GM19035 (cell line): ENCODE results near the gene CYP46A1.
A peak's percentile ranks its signal among the peaks of the same experiment; 100 is the strongest.

Experiments
- ATAC-seq: cut with Tn5 transposase; IDR thresholded peaks from one replicate; pipeline ENCODE4 v1.9.1; 2021; ENCODE audit not compliant: unreplicated experiment

Gene CYP46A1

GRCh38 chr14:99707420-99707819 lies 23.3 kb downstream of the CYP46A1 start:
- ATAC-seq: no peak

- no peak for ATAC-seq
Measured at GRCh38 chr14:99707921-99708320, 23.8 kb downstream of the CYP46A1 start.

GRCh38 chr14:99708449-99708848 lies 24.4 kb downstream of the CYP46A1 start:
- ATAC-seq: no peak

- no peak for ATAC-seq
Measured at GRCh38 chr14:99713972-99714371, 29.9 kb downstream of the CYP46A1 start.

- no peak for ATAC-seq
Measured at GRCh38 chr14:99715266-99716000, 31.3 kb downstream of the CYP46A1 start.

GRCh38 chr14:99716091-99716849 lies 32.2 kb downstream of the CYP46A1 start:
- ATAC-seq: no peak

- no peak for ATAC-seq
Measured at GRCh38 chr14:99716850-99717681, 33.0 kb downstream of the CYP46A1 start.

- no peak for ATAC-seq
Measured at GRCh38 chr14:99717682-99718013, 33.5 kb downstream of the CYP46A1 start.

- ATAC-seq: peak; percentile 74
Measured at GRCh38 chr14:99718031-99718810, 34.1 kb downstream of the CYP46A1 start.

- ATAC-seq: peak; percentile 43
Measured at GRCh38 chr14:99718811-99719192, 34.7 kb downstream of the CYP46A1 start.

GRCh38 chr14:99720941-99721791 lies 37.1 kb downstream of the CYP46A1 start:
- no peak for ATAC-seq

- ATAC-seq: no peak
Measured at GRCh38 chr14:99721792-99722516, 37.9 kb downstream of the CYP46A1 start.

GRCh38 chr14:99722741-99723140 lies 38.6 kb downstream of the CYP46A1 start:
- no peak for ATAC-seq

- ATAC-seq: no peak
Measured at GRCh38 chr14:99724196-99724891, 40.2 kb downstream of the CYP46A1 start.

GRCh38 chr14:99724939-99725773 lies 41.1 kb downstream of the CYP46A1 start:
- ATAC-seq: no peak

- no peak for ATAC-seq
Measured at GRCh38 chr14:99725774-99726537, 41.9 kb downstream of the CYP46A1 start.

- no peak for ATAC-seq
Measured at GRCh38 chr14:99726538-99727095, 42.5 kb downstream of the CYP46A1 start.
